A673 (cell line): ENCODE data around the gene INHA.

Source experiments
- EZH2 ChIP-seq: fragments of 200-600 bp; sonication (generic); IDR thresholded peaks from 2 replicates; pipeline ENCODE4 v1.6.1; 2017; ENCODE audit warnings: borderline replicate concordance, low read depth, mild to moderate bottlenecking, mixed read lengths, antibody characterized with exemption, low read length; ENCODE audit not compliant: poor library complexity, severe bottlenecking
- TF ChIP-seq, protein P1 (sequence below): fragments of 300-800, 200-600 bp; sonication (generic); conservative IDR thresholded peaks from 2 replicates; pipeline ENCODE4 v1.5.1; 2017; ENCODE audit warnings: low read depth, mild to moderate bottlenecking, antibody characterized with exemption, low read length, moderate library complexity, mixed read lengths

DNA sequence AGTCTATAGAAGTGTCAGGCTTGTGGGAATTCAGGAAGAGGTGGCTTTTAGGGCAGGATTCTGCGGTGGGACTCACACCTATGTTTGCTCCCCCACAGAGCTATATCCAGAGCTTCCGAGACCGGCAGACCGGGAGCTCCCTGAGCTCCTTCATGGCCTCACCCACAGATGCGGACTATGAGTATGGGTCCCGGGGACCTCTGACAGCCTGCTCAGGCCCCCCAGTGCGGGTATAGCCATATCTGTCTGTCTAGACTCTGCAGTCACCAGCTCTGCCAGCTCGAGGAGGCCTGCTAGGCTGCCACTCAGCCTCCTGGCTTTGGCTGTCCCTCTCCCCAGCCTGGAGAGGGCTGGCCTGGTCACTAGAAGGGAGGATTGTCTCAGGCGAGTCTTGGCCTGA is 22.5 kb upstream of the INHA start:
- TF ChIP-seq EZH2 = no peak
- TF ChIP-seq, protein P1, sequence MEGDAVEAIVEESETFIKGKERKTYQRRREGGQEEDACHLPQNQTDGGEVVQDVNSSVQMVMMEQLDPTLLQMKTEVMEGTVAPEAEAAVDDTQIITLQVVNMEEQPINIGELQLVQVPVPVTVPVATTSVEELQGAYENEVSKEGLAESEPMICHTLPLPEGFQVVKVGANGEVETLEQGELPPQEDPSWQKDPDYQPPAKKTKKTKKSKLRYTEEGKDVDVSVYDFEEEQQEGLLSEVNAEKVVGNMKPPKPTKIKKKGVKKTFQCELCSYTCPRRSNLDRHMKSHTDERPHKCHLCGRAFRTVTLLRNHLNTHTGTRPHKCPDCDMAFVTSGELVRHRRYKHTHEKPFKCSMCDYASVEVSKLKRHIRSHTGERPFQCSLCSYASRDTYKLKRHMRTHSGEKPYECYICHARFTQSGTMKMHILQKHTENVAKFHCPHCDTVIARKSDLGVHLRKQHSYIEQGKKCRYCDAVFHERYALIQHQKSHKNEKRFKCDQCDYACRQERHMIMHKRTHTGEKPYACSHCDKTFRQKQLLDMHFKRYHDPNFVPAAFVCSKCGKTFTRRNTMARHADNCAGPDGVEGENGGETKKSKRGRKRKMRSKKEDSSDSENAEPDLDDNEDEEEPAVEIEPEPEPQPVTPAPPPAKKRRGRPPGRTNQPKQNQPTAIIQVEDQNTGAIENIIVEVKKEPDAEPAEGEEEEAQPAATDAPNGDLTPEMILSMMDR = no peak
